SW 1271 (cell line): Measurements from ENCODE around the gene ZKSCAN2.

Source experiments
- DNase-seq, 2 experiments: peaks; one replicate each; lab custom pipeline; 2025; lab: John Stamatoyannopoulos, UW

The ZKSCAN2 gene

GRCh38 chr16:25257470-25257955 is at the start of gene ZKSCAN2:
ZKSCAN2 (minus strand) TSS chr16:25257845; CDS start chr16:25257127, 718 bp downstream.
- peak; percentile 43 to 73 for DNase-seq

- no peak for DNase-seq
These were observed 42.3 kb upstream of the ZKSCAN2 start for GRCh38 chr16:25299792-25300590.

- no peak for DNase-seq
These were observed 40.7 kb upstream of the ZKSCAN2 start for GRCh38 chr16:25298165-25298872.

DNA sequence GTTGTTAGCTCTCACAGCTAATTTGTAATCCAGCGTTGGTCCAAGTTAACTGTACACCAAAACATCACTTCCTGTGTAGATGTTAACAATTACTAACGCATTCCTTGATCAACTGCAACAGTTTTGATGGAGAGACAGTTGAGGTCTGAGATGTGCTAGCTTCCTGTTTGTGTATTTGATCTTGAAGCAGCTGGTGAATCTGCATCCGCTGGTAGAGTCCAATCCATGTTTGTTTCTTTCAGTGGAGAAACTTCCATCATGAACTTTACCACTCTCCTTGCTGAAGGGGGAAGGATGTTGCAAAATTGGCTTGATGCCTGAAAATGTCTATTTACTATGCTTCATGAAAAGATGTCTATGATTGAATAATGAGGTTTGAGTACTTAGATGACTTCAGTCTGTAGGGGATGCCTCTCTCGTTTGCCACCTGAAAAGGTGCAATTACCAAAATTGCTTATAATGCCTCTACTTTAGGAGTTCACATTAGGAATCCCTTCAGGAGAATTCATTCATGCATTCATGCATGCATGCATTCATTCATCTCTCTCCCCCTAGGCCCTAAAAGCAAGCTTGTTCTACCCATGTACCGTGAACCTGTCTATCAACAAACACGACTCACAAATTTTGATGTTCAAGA is 39.6 kb upstream of the ZKSCAN2 start:
- DNase-seq: no peak

GRCh38 chr16:25291580-25291979 is 33.9 kb upstream of the ZKSCAN2 start:
- DNase-seq: no peak

DNA sequence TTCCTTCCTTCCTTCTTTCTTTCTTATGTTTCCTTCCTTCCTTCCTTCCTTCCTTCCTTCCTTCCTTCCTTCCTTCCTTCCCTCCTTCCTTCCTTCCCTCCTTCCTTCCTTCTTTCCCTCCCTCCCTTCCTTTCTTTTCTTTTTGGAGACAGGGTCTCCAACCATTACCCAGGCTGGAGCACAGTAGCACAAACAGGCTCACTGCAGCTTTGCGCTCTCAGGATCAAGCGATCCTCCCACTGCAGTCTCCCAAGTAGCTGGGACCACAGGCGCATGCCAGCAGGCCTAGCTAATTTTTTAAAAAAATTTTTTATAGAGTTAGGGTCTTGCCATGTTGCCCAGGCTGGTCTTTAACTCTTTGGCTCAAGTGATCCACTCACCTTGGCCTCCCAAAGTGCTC is 31.8 kb upstream of the ZKSCAN2 start:
- no peak for DNase-seq

- DNase-seq: no peak
These were observed 21.8 kb upstream of the ZKSCAN2 start for GRCh38 chr16:25279491-25279890.

GRCh38 chr16:25271421-25271820 is 13.8 kb upstream of the ZKSCAN2 start:
- no peak for DNase-seq

- no peak for DNase-seq
These were observed 12.9 kb upstream of the ZKSCAN2 start for GRCh38 chr16:25270577-25270976.

DNA sequence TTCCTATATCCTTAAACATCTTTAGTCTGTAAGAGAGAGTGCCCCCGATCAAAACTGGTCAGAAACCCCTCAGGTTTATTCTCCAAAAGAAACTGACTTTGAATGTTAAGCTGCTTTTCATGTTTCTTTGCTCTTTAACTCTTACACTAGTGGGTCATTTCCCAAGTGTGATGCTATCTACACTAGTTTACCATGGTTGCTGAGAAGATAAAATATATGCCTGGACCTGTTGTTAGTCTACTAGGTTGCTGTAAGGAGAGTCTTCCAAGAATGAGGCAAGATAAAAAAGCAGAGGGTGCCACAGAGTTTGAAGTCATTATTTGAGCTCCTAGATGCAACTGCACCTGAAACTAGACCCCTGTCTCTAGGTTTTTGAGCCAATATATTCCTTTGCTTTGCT is 12.2 kb upstream of the ZKSCAN2 start:
- no peak for DNase-seq

- DNase-seq: no peak
These were observed 8.3 kb upstream of the ZKSCAN2 start for GRCh38 chr16:25265968-25266367.

DNA sequence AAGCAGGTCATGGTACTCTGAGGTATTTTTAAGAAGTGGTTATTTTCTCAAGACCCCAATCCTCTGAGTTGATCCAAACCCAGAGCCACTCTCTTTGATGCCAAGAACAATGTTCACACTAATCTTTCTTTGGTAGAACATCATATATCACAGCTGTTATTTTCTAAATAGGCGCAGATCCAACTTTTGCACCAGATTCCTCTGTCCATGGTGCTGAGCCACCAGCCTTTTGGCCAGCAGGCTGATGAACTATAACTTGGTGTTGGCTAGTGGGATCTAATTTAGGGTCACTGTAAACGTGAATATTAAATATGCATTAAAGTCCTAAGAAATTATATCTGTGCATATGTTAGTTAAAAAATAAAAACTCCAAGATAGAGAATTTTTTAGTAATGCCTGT is 7.0 kb upstream of the ZKSCAN2 start:
- DNase-seq: no peak

GRCh38 chr16:25260416-25260815 is 2.8 kb upstream of the ZKSCAN2 start:
- DNase-seq: no peak

DNA sequence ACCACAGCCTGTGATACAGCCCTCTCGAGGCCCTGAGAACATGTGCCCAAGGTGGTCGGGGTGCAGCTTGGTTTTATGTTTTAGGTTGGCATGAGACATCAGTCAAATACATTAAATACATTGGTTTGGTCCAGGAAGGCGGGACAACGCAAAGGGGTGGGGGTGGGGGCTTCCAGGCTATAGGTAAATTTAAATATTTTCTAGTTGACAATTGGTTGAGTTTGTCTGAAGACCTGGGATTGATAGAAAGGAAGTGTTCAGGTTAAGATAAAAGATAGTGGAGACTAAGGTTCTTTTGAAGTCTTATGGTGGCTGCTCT is 1.2 kb upstream of the ZKSCAN2 start:
- DNase-seq: no peak

DNA sequence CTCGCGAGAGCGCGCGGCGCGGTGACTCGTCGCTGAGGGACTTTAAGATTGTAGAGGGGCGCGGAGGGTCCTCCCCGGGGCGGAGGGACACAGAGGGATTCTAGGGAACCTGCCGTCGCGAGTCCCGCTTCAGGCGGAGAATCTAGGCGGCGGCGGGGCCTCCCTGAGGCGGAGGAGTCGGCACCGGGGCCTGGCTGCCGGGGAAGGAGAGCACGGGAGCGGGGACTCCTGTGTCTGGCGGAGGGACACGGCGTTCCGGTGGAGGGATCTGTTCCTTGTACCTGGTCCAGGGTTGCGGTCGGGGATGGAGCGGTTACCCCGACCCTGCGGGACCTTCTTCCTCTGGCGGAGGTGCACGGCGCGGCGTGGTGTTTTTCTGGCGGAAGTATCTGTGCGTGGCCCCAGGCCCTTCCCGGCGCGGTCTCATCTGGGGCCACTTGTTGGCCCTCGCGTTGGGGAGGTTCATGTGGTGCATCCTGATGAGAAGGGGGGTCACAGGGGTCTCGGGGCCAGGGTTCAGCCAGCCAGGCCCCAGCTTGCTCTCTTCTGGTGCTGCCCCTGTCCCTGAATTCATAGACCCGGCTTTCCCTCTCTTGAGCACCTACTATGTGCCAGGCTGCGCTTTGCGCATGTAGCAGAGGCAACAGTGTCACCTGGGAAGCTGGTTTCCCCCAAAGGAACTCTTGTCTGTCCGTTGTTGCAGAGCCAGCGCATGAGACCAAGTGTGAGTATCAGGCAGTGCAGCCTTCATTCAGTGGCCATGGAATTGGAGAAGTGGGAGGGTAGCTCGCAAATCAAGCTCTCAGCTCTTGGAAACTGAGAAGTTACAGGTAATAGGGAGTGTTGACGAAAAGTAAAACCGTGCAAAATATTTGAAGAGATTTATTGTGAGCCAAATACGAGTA is 563 bp upstream of the ZKSCAN2 start:
- peak; percentile 59 to 73 for DNase-seq

DNA sequence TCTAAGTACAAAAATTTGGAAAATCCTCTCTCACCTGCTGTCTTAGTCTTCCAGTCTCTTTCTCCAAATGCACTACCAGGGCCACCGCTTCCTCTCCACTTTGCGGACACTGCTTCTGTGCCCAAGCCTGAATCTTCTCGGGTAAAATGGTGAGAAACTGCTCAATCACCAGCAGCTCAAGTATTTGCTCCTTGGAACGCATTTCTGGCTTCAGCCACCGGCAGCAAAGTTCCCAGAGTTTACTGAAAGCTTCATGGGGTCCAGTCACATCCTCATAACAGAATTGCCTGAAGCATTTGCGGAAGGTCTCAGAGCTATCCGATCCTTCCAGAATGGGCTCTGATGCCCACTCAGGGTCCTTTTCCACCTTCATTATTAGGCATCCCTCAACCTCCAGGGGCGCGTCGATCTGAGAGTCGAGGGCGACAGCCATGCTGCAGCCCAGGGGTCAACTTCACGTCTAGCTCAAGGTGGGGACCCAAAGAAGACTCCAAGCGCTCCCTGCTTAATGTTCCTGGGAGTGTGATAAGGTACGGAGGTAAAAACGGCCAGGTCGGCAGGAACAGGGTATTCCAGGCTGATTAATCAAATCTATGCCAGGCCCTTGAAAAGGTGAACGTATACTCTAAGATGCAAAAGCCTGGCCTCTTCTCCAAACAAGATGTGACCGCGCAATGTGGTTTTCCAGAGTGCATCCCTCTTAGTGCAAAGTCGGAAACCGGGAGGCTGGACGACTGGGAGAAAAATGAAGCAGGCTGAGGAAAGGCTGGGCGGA is 763 bp downstream of the ZKSCAN2 start:
- no peak for DNase-seq

DNA sequence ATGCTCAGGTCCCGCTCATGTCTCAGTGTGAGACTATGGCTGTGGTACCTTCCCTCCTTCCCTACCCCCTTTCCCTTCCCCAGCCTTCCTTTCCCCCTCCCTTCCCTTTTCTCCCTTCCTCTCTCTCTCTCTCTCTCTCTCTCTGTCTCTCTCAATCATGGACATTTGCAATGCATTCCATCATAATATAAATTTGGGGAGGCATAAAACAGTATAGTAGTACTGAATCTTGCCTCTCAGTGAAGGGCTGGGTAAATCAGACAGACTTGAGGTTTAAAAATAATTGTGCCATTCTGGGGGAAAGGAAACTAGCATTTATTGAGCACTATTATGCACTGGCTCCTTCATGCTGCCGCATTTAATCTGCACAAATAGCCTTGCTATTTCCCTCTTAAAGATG is 4.3 kb downstream of the ZKSCAN2 start:
- no peak for DNase-seq

GRCh38 chr16:25250467-25250866 is 7.2 kb downstream of the ZKSCAN2 start:
- no peak for DNase-seq

DNA sequence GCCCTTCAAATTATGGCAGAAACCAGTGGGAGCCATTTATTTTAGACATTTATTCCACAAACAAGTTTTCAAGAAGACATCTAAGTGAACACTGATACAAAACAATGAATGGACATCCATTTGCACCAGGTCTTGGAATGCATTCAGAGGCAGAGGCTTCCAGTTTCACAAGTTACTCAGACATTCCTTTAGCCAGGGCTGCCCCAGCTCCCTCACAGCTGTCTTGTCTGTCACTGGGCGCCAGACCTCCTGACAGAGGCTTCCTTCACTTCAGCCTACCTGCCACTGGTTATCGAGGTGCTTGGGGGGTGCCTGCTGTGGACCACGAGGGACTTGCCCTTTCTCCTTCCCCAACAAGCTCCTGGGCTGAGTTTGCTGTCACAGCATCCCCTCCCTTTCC is 21.7 kb downstream of the ZKSCAN2 start:
- DNase-seq: no peak

GRCh38 chr16:25228372-25228771 is 29.3 kb downstream of the ZKSCAN2 start:
- no peak for DNase-seq

GRCh38 chr16:25224731-25225319 is 32.8 kb downstream of the ZKSCAN2 start:
- DNase-seq: no peak
